ENCODE results near the gene CHRNG.

GRCh38 chr2:232576995-232577394 lies 37.5 kb downstream of the CHRNG start:
- TF ChIP-seq CTCF (conservative IDR thresholded peaks at IDR 0.05), result no peak
- no peak for TF ChIP-seq ZFX (IDR thresholded peaks at IDR 0.05)
